ENCODE measurements around the gene CCND3.
A peak's percentile ranks its signal among the peaks of the same experiment; 100 is the strongest.

Gene CCND3

GRCh38 chr6:41917528-41917927 is 24.1 kb downstream of the CCND3 start:
- DNase-seq: peak; percentile 94

- no peak for DNase-seq
These were observed 26.6 kb downstream of the CCND3 start for GRCh38 chr6:41914869-41915530.

- no peak for DNase-seq
These were observed 27.3 kb downstream of the CCND3 start for GRCh38 chr6:41914343-41914742.

GRCh38 chr6:41909727-41910126 is 31.9 kb downstream of the CCND3 start:
- DNase-seq: no peak

- peak; percentile 34 for DNase-seq
These were observed 39.6 kb downstream of the CCND3 start for GRCh38 chr6:41901882-41902519.

- DNase-seq: no peak
These were observed 40.7 kb downstream of the CCND3 start for GRCh38 chr6:41900861-41901260.

GRCh38 chr6:41896281-41896680 is 45.3 kb downstream of the CCND3 start:
- no peak for DNase-seq

- DNase-seq: peak; percentile 69
These were observed 46.0 kb downstream of the CCND3 start, which contains the start of gene USP49 for GRCh38 chr6:41895300-41896233. Gene USP49, minus strand, starts transcription at chr6:41895375. Its CDS starts 88,392 bp downstream, at chr6:41806983.

GRCh38 chr6:41894366-41895299 is 47.0 kb downstream of the CCND3 start:
- no peak for DNase-seq

GRCh38 chr6:41892921-41893564 is 48.6 kb downstream of the CCND3 start:
- DNase-seq: no peak

GRCh38 chr6:41887331-41887751 is 54.3 kb downstream of the CCND3 start:
- DNase-seq: no peak

GRCh38 chr6:41885930-41886329 is 55.7 kb downstream of the CCND3 start:
- no peak for DNase-seq

- no peak for DNase-seq
These were observed 56.7 kb downstream of the CCND3 start for GRCh38 chr6:41884957-41885356.
